IMR-90 (cell line): Measurements from ENCODE around the gene APOL5. TPM values are rescaled to one million over a fixed set of nuclear protein-coding genes. Genes with fewer than 3 reads are reported as not detected.

ENCODE experiments used
- ATAC-seq: fragments of 200-7000 bp; cut with Tn5 transposase; 2 replicates; pipeline ENCODE4 v1.9.1; 2020; ENCODE audit warnings: low read depth, mild to moderate bottlenecking, moderate library complexity
- BruUV-seq: library from RNA; stranded (reverse); fragments of 400-500 nt; replicated peaks from 2 replicates; lab custom pipeline; 2021; lab: Mats Ljungman, UMichigan
- CTCF ChIA-PET: fragments of 300-600 bp; formaldehyde crosslinking; extraction: SDS; loops from one replicate; lab custom pipeline; 2021; ENCODE audit warnings: antibody characterized with exemption; lab: Yijun Ruan, JAX
- POLR2A ChIA-PET: fragments of 300-600 bp; sonication (Branson Sonifier 250); formaldehyde crosslinking; loops from one replicate; lab custom pipeline; 2022; ENCODE audit warnings: antibody characterized with exemption; ENCODE audit not compliant: unreplicated experiment; lab: Charles Lee
- DNase-seq: peaks from one replicate; pipeline ENCODE4 v3.0.0; 2013
- H2AFZ ChIP-seq: replicated peaks from 2 replicates; pipeline ENCODE3; 2013; ENCODE audit warnings: low read length, mild to moderate bottlenecking; ENCODE audit not compliant: poor library complexity
- H2AK5ac ChIP-seq: 2 replicates; pipeline ENCODE4 v1.6.1; 2013; ENCODE audit warnings: low read depth, low read length, inconsistent platforms
- H2AK9ac ChIP-seq: replicated peaks from 2 replicates; pipeline ENCODE3; 2013; ENCODE audit warnings: mild to moderate bottlenecking, low read depth, low read length, moderate library complexity; ENCODE audit not compliant: poor library complexity
- H2BK120ac ChIP-seq: 2 replicates; pipeline ENCODE4 v1.6.1; 2013; ENCODE audit warnings: low read depth, low read length, inconsistent platforms
- H2BK15ac ChIP-seq: 3 replicates; pipeline ENCODE4 v1.6.1; 2013; ENCODE audit warnings: low read depth, low read length, inconsistent platforms
- H2BK20ac ChIP-seq: 2 replicates; pipeline ENCODE4 v1.6.1; 2013; ENCODE audit warnings: low read depth, mild to moderate bottlenecking, inconsistent platforms, low read length, moderate library complexity
- H2BK5ac ChIP-seq: 2 replicates; pipeline ENCODE4 v1.6.1; 2013; ENCODE audit warnings: mild to moderate bottlenecking, low read depth, low read length, inconsistent platforms; ENCODE audit not compliant: poor library complexity, severe bottlenecking
- H3K14ac ChIP-seq: replicated peaks from 2 replicates; pipeline ENCODE4 v1.6.1; 2013; ENCODE audit warnings: low read depth, low read length, inconsistent platforms
- H3K18ac ChIP-seq: 2 replicates; pipeline ENCODE4 v1.6.1; 2013; ENCODE audit warnings: low read depth, low read length, control low read depth
- H3K23ac ChIP-seq: 2 replicates; pipeline ENCODE4 v1.6.1; 2013; ENCODE audit warnings: low read depth, low read length, inconsistent platforms
- H3K27ac ChIP-seq: 2 replicates; pipeline ENCODE4 v1.5.1; 2013; ENCODE audit warnings: mild to moderate bottlenecking, control low read depth, low read length; ENCODE audit not compliant: insufficient read depth
- H3K27me3 ChIP-seq: 2 replicates; pipeline ENCODE4 v1.6.1; 2013; ENCODE audit warnings: low read length; ENCODE audit not compliant: control insufficient read depth, insufficient read depth
- H3K36me3 ChIP-seq: 2 replicates; pipeline ENCODE4 v1.6.1; 2013; ENCODE audit warnings: low read length, mixed read lengths; ENCODE audit not compliant: control insufficient read depth, insufficient read depth
- H3K4ac ChIP-seq: 2 replicates; pipeline ENCODE4 v1.6.1; 2013; ENCODE audit warnings: low read depth, low read length, inconsistent platforms
- H3K4me1 ChIP-seq: 2 replicates; pipeline ENCODE4 v1.6.1; 2013; ENCODE audit warnings: low read length, mixed read lengths; ENCODE audit not compliant: control insufficient read depth, insufficient read depth
- H3K4me2 ChIP-seq: 2 replicates; pipeline ENCODE4 v1.6.1; 2013; ENCODE audit warnings: low read depth, mild to moderate bottlenecking, control low read depth, low read length, moderate library complexity
- H3K4me3 ChIP-seq: 2 replicates; pipeline ENCODE4 v1.5.1; 2013; ENCODE audit warnings: low read depth, mild to moderate bottlenecking, control low read depth, low read length, moderate library complexity; ENCODE audit not compliant: insufficient read depth
- H3K56ac ChIP-seq: 2 replicates; pipeline ENCODE4 v1.6.1; 2013; ENCODE audit warnings: low read length, inconsistent platforms; ENCODE audit not compliant: insufficient read depth; ENCODE audit errors: extremely low read depth
- H3K79me1 ChIP-seq, 2 experiments: 2 replicates each; pipeline ENCODE4 v1.6.1; 2013; ENCODE audit warnings: low read length in 2 of 2, inconsistent platforms in 1 of 2, low read depth in 1 of 2
- H3K9ac ChIP-seq: 2 replicates; pipeline ENCODE4 v1.6.1; 2013; ENCODE audit warnings: low read depth, low read length, control low read depth
- H3K9me1 ChIP-seq: 2 replicates; pipeline ENCODE4 v1.6.1; 2013; ENCODE audit warnings: low read length, inconsistent platforms; ENCODE audit not compliant: insufficient read depth
- H3K9me3 ChIP-seq: 2 replicates; pipeline ENCODE4 v1.6.1; 2013; ENCODE audit warnings: low read length; ENCODE audit not compliant: control insufficient read depth, insufficient read depth
- H4K20me1 ChIP-seq: 2 replicates; pipeline ENCODE4 v1.6.1; 2013; ENCODE audit warnings: low read length, inconsistent platforms; ENCODE audit not compliant: insufficient read depth
- H4K5ac ChIP-seq: 2 replicates; pipeline ENCODE4 v1.6.1; 2013; ENCODE audit warnings: mild to moderate bottlenecking, low read depth, low read length, control low read depth
- H4K8ac ChIP-seq, 2 experiments: 2 replicates each; pipeline ENCODE4 v1.6.1; 2013; ENCODE audit warnings: low read depth in 2 of 2, low read length in 2 of 2, control low read depth in 1 of 2, inconsistent platforms in 1 of 2
- H4K91ac ChIP-seq: 2 replicates; pipeline ENCODE4 v1.6.1; 2013; ENCODE audit warnings: low read depth, low read length, inconsistent platforms; ENCODE audit not compliant: insufficient read depth
- BHLHE40 ChIP-seq: fragments of 150-350 bp; IDR thresholded peaks from 2 replicates; pipeline ENCODE4 v1.6.1; 2016; ENCODE audit warnings: mild to moderate bottlenecking, low read depth, low read length
- CEBPB ChIP-seq: IDR thresholded peaks from 2 replicates; pipeline ENCODE4 v1.6.1; 2012; ENCODE audit warnings: low read depth, low read length, improper control_type of control experiment
- CHD1 ChIP-seq: IDR thresholded peaks from 2 replicates; pipeline ENCODE4 v1.6.1; 2012; ENCODE audit warnings: low read depth, low read length, improper control_type of control experiment
- FOS ChIP-seq: fragments of 150-350 bp; IDR thresholded peaks from 2 replicates; pipeline ENCODE4 v1.6.1; 2016; ENCODE audit warnings: low read depth, low read length
- MAFK ChIP-seq: IDR thresholded peaks from 2 replicates; pipeline ENCODE4 v1.6.1; 2012; ENCODE audit warnings: low read depth, low read length, improper control_type of control experiment
- MAZ ChIP-seq: IDR thresholded peaks from 2 replicates; pipeline ENCODE4 v1.6.1; 2012; ENCODE audit warnings: low read depth, mild to moderate bottlenecking, low read length, improper control_type of control experiment, moderate library complexity, borderline replicate concordance
- MXI1 ChIP-seq: IDR thresholded peaks from 2 replicates; pipeline ENCODE4 v1.6.1; 2012; ENCODE audit warnings: low read depth, mild to moderate bottlenecking, low read length, moderate library complexity, borderline replicate concordance
- NFE2L2 ChIP-seq: fragments of 150-350 bp; IDR thresholded peaks from 2 replicates; pipeline ENCODE4 v1.6.1; 2016; ENCODE audit warnings: low read depth, mild to moderate bottlenecking, low read length
- POLR2A ChIP-seq: IDR thresholded peaks from 2 replicates; pipeline ENCODE4 v1.6.1; 2012; ENCODE audit warnings: mild to moderate bottlenecking, low read depth, low read length
- RAD21 ChIP-seq: IDR thresholded peaks from 2 replicates; pipeline ENCODE4 v1.6.1; 2012; ENCODE audit warnings: low read length, improper control_type of control experiment
- RCOR1 ChIP-seq: IDR thresholded peaks from 2 replicates; pipeline ENCODE4 v1.6.1; 2012; ENCODE audit warnings: mild to moderate bottlenecking, low read length, improper control_type of control experiment; ENCODE audit not compliant: insufficient replicate concordance
- RFX5 ChIP-seq: IDR thresholded peaks from 2 replicates; pipeline ENCODE4 v1.8.0; 2012; ENCODE audit warnings: low read depth, mild to moderate bottlenecking, low read length, moderate library complexity
- SMC3 ChIP-seq: fragments of 150-350 bp; IDR thresholded peaks from 2 replicates; pipeline ENCODE4 v1.6.1; 2016; ENCODE audit warnings: low read depth, mild to moderate bottlenecking, antibody characterized with exemption, low read length, moderate library complexity
- dilution Hi-C: fragments of 300-500 bp; cut with HindIII; formaldehyde crosslinking; loops from one replicate; pipeline ENCODE4 v1.14.3; 2018; ENCODE audit warnings: low sequenced_read_pairs; ENCODE audit not compliant: unreplicated experiment
- in situ Hi-C: fragments of 300-500 bp; cut with MboI; formaldehyde crosslinking; loops from 3 replicates; pipeline ENCODE4 v1.14.3; 2019; ENCODE audit warnings: low sequenced_read_pairs, inconsistent platforms, mixed read lengths
- intact Hi-C: fragments of 100-400 bp; cut with micrococcal nuclease; formaldehyde crosslinking; loops from 2 replicates; pipeline ENCODE4 v1.10.0; 2022
- polyA plus RNA-seq, 3 experiments: library from polyadenylated mRNA; depleted of rRNA; stranded (reverse); fragments of >200 nt; gene quantifications; 2 replicates each; pipeline ENCODE4 v1.2.3, GENCODE V29; 2012; ENCODE audit warnings: low replicate concordance in 1 of 3
- total RNA-seq: library from RNA; depleted of rRNA; stranded (reverse); fragments of >200 nt; gene quantifications from 2 replicates; pipeline ENCODE4 v1.2.3, GENCODE V29; 2012
- TF ChIP-seq, protein P1 (sequence below): fragments of 150-350 bp; IDR thresholded peaks from 2 replicates; pipeline ENCODE4 v1.6.1; 2017; ENCODE audit warnings: mild to moderate bottlenecking, antibody characterized with exemption, low read length, low read depth
- TF ChIP-seq, protein P2 (sequence below): conservative IDR thresholded peaks from 2 replicates; pipeline ENCODE4 v1.5.1; 2012; ENCODE audit warnings: mild to moderate bottlenecking, low read depth, low read length, improper control_type of control experiment
- TF ChIP-seq, protein P3 (sequence below): fragments of 150-350 bp; IDR thresholded peaks from 2 replicates; pipeline ENCODE4 v1.6.1; 2016; ENCODE audit warnings: low read depth, mild to moderate bottlenecking, low read length, moderate library complexity, borderline replicate concordance

APOL5 gene
- total and polyA plus RNA-seq, 2 of the 4 experiments (the other 2 are of a cell fraction): 0.15 to 0.18 TPM

DNA sequence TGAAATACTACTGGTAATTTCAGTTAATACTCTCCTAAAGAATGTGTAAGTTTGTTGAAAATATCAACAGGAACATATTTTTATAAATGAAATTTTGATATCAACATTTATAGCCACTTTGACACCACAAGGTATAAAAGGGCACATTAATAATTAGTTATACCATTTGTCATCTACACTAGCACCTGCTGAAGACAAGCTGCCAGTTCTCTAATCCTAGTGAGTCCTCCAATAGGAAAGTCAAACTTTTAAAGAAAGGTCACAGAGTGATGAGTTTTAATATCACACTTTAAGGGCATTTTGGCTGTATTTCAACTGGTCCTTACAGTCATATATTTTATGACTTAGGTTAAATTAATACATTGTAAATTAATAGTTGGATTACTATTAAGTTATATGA, 52.3 kb downstream of the APOL5 start:
- Histone ChIP-seq H3K4me1 (no peaks in the 10 kb centered on the region; the same call in 1 of the 2 replicates), H4K5ac (no peak overlapping the region), H2AFZ (no peak overlapping the region), H4K8ac (no peak overlapping the region), H3K56ac (no peak overlapping the region), H2AK9ac (no peak overlapping the region), H3K9me3 (no peaks in the 10 kb centered on the region), H3K27me3 (no peaks in the 10 kb centered on the region), H2BK5ac (no peak overlapping the region), H3K27ac (no peak overlapping the region), H3K79me1 (peaks cover 29 to 40% of the 10 kb centered on the region in 2 experiments), H3K4ac (no peak overlapping the region), H3K14ac (no peak overlapping the region), H3K36me3 (peaks cover 3% of the 10 kb centered on the region), H2BK20ac (no peak overlapping the region), H3K9ac (no peak overlapping the region), H4K20me1 (no peaks in the 10 kb centered on the region), H2BK15ac (no peak overlapping the region), H3K23ac (no peak overlapping the region), H3K9me1 (0 out of 2 replicates have a peak, but pooled peaks cover 5% of the 10 kb centered on the region), H3K18ac (no peak overlapping the region), H4K91ac (no peak overlapping the region), H2AK5ac (no peak overlapping the region), H2BK120ac (no peak overlapping the region), H3K4me2 (no peak overlapping the region), H3K4me3 (no peak overlapping the region)
- intact Hi-C loops (loop anchor here (5.0 kb wide), 1 partner anchor 152 kb away; no protein-coding TSS in a partner anchor), in situ Hi-C loops (no loop called here), dilution Hi-C loops (no loop called here)
- ChIA-PET POLR2A (no interaction called here), CTCF (no interaction called here)
- DNase-seq: no peak
- BruUV-seq: no TSS peak
- ATAC-seq: no peak
- TF ChIP-seq FOS (no peak), MAZ (no peak), CEBPB (no peak), CHD1 (no peak), RFX5 (no peak), SMC3 (no peak), MAFK (no peak), NFE2L2 (no peak), BHLHE40 (no peak), RCOR1 (no peak), POLR2A (no peak), RAD21 (no peak), MXI1 (no peak)
- TF ChIP-seq, protein P1, sequence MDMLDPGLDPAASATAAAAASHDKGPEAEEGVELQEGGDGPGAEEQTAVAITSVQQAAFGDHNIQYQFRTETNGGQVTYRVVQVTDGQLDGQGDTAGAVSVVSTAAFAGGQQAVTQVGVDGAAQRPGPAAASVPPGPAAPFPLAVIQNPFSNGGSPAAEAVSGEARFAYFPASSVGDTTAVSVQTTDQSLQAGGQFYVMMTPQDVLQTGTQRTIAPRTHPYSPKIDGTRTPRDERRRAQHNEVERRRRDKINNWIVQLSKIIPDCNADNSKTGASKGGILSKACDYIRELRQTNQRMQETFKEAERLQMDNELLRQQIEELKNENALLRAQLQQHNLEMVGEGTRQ: no peak
- TF ChIP-seq, protein P2, sequence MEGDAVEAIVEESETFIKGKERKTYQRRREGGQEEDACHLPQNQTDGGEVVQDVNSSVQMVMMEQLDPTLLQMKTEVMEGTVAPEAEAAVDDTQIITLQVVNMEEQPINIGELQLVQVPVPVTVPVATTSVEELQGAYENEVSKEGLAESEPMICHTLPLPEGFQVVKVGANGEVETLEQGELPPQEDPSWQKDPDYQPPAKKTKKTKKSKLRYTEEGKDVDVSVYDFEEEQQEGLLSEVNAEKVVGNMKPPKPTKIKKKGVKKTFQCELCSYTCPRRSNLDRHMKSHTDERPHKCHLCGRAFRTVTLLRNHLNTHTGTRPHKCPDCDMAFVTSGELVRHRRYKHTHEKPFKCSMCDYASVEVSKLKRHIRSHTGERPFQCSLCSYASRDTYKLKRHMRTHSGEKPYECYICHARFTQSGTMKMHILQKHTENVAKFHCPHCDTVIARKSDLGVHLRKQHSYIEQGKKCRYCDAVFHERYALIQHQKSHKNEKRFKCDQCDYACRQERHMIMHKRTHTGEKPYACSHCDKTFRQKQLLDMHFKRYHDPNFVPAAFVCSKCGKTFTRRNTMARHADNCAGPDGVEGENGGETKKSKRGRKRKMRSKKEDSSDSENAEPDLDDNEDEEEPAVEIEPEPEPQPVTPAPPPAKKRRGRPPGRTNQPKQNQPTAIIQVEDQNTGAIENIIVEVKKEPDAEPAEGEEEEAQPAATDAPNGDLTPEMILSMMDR: no peak
- TF ChIP-seq, protein P3, sequence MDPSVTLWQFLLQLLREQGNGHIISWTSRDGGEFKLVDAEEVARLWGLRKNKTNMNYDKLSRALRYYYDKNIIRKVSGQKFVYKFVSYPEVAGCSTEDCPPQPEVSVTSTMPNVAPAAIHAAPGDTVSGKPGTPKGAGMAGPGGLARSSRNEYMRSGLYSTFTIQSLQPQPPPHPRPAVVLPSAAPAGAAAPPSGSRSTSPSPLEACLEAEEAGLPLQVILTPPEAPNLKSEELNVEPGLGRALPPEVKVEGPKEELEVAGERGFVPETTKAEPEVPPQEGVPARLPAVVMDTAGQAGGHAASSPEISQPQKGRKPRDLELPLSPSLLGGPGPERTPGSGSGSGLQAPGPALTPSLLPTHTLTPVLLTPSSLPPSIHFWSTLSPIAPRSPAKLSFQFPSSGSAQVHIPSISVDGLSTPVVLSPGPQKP: no peak
